Transverse colon (tissue), 4 donors: Measurements from ENCODE around the gene SOX5. TPM values are rescaled to one million over a fixed set of nuclear protein-coding genes. Genes with fewer than 3 reads are reported as not detected.

Experiments
- DNase-seq: peaks from one replicate; pipeline ENCODE4 v3.0.0-alpha.2; 2019
- H3K27ac ChIP-seq, 4 donors: fragments of 200-600 bp; sonication (generic); 2 replicates each; pipeline ENCODE4 v1.5.1; 2016 to 2018; ENCODE audit warnings: inconsistent platforms in 4 of 4
- H3K27me3 ChIP-seq: fragments of 200-600 bp; sonication (generic); 2 replicates; pipeline ENCODE4 v1.5.1; 2017; ENCODE audit warnings: inconsistent platforms
- H3K36me3 ChIP-seq, 4 donors: fragments of 200-600 bp; sonication (generic); 2 replicates each; pipeline ENCODE4 v1.5.1; 2017 to 2019; ENCODE audit warnings: inconsistent platforms in 4 of 4
- H3K4me1 ChIP-seq, 4 donors: fragments of 200-600 bp; sonication (generic); 2 replicates each; pipeline ENCODE4 v1.5.1; 2017 to 2020; ENCODE audit warnings: inconsistent platforms in 4 of 4
- H3K4me3 ChIP-seq, 4 donors: fragments of 200-600 bp; sonication (generic); 1 replicate in 1 of 4; 2 replicates in 3 of 4; pipeline versions ENCODE4 v1.5.1 to v1.6.1; 2017 to 2019; ENCODE audit warnings: inconsistent platforms in 4 of 4
- H3K9me3 ChIP-seq, 2 donors: fragments of 200-600 bp; sonication (generic); 2 replicates each; pipeline ENCODE4 v1.5.1; 2017 to 2019; ENCODE audit warnings: inconsistent platforms in 2 of 2
- CTCF ChIP-seq, 5 experiments: fragments of 200-600 bp in 3 of 5; fragments of 450-650 bp in 2 of 5; sonication (generic) in 3 of 5; IDR thresholded peaks; 1 replicate in 2 of 5; 2 replicates in 3 of 5; pipeline ENCODE4 v1.5.1; 2016 to 2017; ENCODE audit warnings: antibody characterized with exemption in 5 of 5, inconsistent platforms in 3 of 5, mild to moderate bottlenecking in 2 of 5, moderate library complexity in 1 of 5
- EP300 ChIP-seq: sonication (generic); formaldehyde crosslinking; IDR thresholded peaks from one replicate; pipeline ENCODE4 v1.6.1; 2017; ENCODE audit warnings: antibody characterized with exemption, low read depth
- POLR2A ChIP-seq: fragments of 450-650 bp; IDR thresholded peaks from one replicate; pipeline ENCODE4 v1.6.1; 2016; ENCODE audit warnings: antibody characterized with exemption, mild to moderate bottlenecking, moderate library complexity
- POLR2AphosphoS5 ChIP-seq, 3 donors: sonication (generic); formaldehyde crosslinking; IDR thresholded peaks; one replicate each; pipeline ENCODE4 v1.6.1; 2016; ENCODE audit warnings: antibody characterized with exemption in 3 of 3
- WGBS, 2 donors: methylation state at CpG; one replicate each; pipeline ENCODE4 v1.1.5; 2018; ENCODE audit warnings: low coverage in 1 of 2; 5-methylcytosine and 5-hydroxymethylcytosine counted together
- in situ Hi-C, 4 donors: fragments of 200-750 bp; cut with MboI; loops; one replicate each; pipeline versions ENCODE4 v1.15.0 to v1.15.1; 2017; ENCODE audit warnings: low sequenced_read_pairs in 3 of 4, low pct_ligation_motif_present in 1 of 4, low pct_unique_long_range_greater_than_20kb in 1 of 4
- intact Hi-C: fragments of 100-400 bp; cut with DNase I; formaldehyde crosslinking; loops from one replicate; pipeline ENCODE4 v1.15.1; 2023; ENCODE audit warnings: low total_unique reads
- total RNA-seq, 4 donors: library from RNA; depleted of rRNA; stranded (reverse); fragments of >200 nt; gene quantifications; one replicate each; pipeline ENCODE4 v1.1.0, GENCODE V29; 2016

Gene SOX5
- total RNA-seq, 4 donors from 2014 or later: 1.00 to 9.8 (median 3.2) TPM

- in situ Hi-C loops: no loop called here
- Histone ChIP-seq H3K27me3 (no peaks in the 10 kb centered on the region), H3K4me1 (no peaks in the 10 kb centered on the region), H3K9me3 (no peaks in the 10 kb centered on the region), H3K36me3 (no peaks in the 10 kb centered on the region), H3K27ac (no peak overlapping the region), H3K4me3 (no peak overlapping the region)
- TF ChIP-seq EP300 (no peak), POLR2AphosphoS5 (IDR thresholded peaks at IDR 0.05) (no peak), POLR2A (no peak), CTCF (IDR thresholded peaks at IDR 0.05) (no peak)
- DNase-seq: no peak
- WGBS, 2 donors: 51 to 65% methylated on average over 4 of the region's 4 CpGs
- intact Hi-C loops: no loop called here
Measured at GRCh38 chr12:23504641-23505399, 444.6 kb downstream of the SOX5 start.

- Histone ChIP-seq H3K27me3 (no peaks in the 10 kb centered on the region), H3K4me3 (no peak overlapping the region), H3K9me3 (no peaks in the 10 kb centered on the region), H3K36me3 (no peaks in the 10 kb centered on the region), H3K4me1 (no peaks in the 10 kb centered on the region), H3K27ac (no peak overlapping the region)
- TF ChIP-seq CTCF (IDR thresholded peaks at IDR 0.05) (no peak), POLR2AphosphoS5 (IDR thresholded peaks at IDR 0.05) (no peak), POLR2A (no peak), EP300 (no peak)
- intact Hi-C loops: no loop called here
- DNase-seq: no peak
- 62 to 79% methylated on average over 2 of the region's 2 CpGs for WGBS, 2 donors
- in situ Hi-C loops: no loop called here
Measured at GRCh38 chr12:23504043-23504442, 445.4 kb downstream of the SOX5 start.

DNA sequence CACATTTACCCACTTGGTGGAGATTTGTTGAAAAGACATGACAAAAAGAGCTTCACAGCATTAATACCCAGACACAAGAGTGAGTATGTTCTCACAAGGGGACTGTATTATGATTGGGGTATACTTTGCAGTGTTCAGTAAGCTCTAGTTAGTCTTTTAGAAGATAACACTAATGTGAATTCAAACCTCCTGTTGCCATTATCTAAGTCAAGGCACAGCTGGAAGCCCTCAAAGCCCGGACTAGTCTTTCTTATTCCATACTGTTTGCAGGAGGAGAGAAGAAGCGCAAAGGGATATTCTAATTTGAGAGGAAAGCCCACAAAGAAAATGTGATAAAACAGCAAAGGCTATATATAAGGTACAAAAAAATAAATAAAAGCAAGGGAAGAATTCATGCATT, 445.9 kb downstream of the SOX5 start:
- intact Hi-C loops: no loop called here
- Histone ChIP-seq H3K36me3 (no peaks in the 10 kb centered on the region), H3K9me3 (peaks cover 0 to 3% of the 10 kb centered on the region in 2 donors), H3K4me1 (no peaks in the 10 kb centered on the region), H3K27ac (no peak overlapping the region), H3K4me3 (no peak overlapping the region), H3K27me3 (no peaks in the 10 kb centered on the region)
- TF ChIP-seq CTCF (IDR thresholded peaks at IDR 0.05) (no peak), POLR2AphosphoS5 (IDR thresholded peaks at IDR 0.05) (no peak), EP300 (no peak)
- in situ Hi-C loops: no loop called here
- DNase-seq: no peak
- WGBS, 2 donors: 87 to 92% methylated on average over 2 of the region's 2 CpGs

GRCh38 chr12:23502259-23502658, 447.2 kb downstream of the SOX5 start:
- Histone ChIP-seq H3K4me3 (no peak overlapping the region), H3K4me1 (no peaks in the 10 kb centered on the region), H3K36me3 (no peaks in the 10 kb centered on the region), H3K27ac (no peak overlapping the region), H3K27me3 (no peaks in the 10 kb centered on the region), H3K9me3 (peaks cover 0 to 4% of the 10 kb centered on the region in 2 donors)
- in situ Hi-C loops (no loop called here), intact Hi-C loops (no loop called here)
- DNase-seq: no peak
- WGBS, 2 donors: 75 to 86% methylated on average over 3 of the region's 3 CpGs
- no peak for TF ChIP-seq POLR2A
- no peak for TF ChIP-seq POLR2AphosphoS5 (IDR thresholded peaks at IDR 0.05)
- TF ChIP-seq CTCF (IDR thresholded peaks at IDR 0.05): no peak
- no peak for TF ChIP-seq EP300
